IMR-90 (cell line): ENCODE results near the gene CENPP. TPM values are rescaled to one million over a fixed set of nuclear protein-coding genes. Genes with fewer than 3 reads are reported as not detected.

ENCODE experiments used
- ATAC-seq: fragments of 200-7000 bp; cut with Tn5 transposase; 2 replicates; pipeline ENCODE4 v1.9.1; 2020; ENCODE audit warnings: low read depth, mild to moderate bottlenecking, moderate library complexity
- BruUV-seq: library from RNA; stranded (reverse); fragments of 400-500 nt; replicated peaks from 2 replicates; lab custom pipeline; 2021; lab: Mats Ljungman, UMichigan
- CTCF ChIA-PET: fragments of 300-600 bp; formaldehyde crosslinking; extraction: SDS; loops from one replicate; lab custom pipeline; 2021; ENCODE audit warnings: antibody characterized with exemption; lab: Yijun Ruan, JAX
- POLR2A ChIA-PET: fragments of 300-600 bp; sonication (Branson Sonifier 250); formaldehyde crosslinking; loops from one replicate; lab custom pipeline; 2022; ENCODE audit warnings: antibody characterized with exemption; ENCODE audit not compliant: unreplicated experiment; lab: Charles Lee
- DNase-seq: peaks from one replicate; pipeline ENCODE4 v3.0.0; 2013
- H2AFZ ChIP-seq: replicated peaks from 2 replicates; pipeline ENCODE3; 2013; ENCODE audit warnings: low read length, mild to moderate bottlenecking; ENCODE audit not compliant: poor library complexity
- H2AK5ac ChIP-seq: 2 replicates; pipeline ENCODE4 v1.6.1; 2013; ENCODE audit warnings: low read depth, low read length, inconsistent platforms
- H2AK9ac ChIP-seq: replicated peaks from 2 replicates; pipeline ENCODE3; 2013; ENCODE audit warnings: mild to moderate bottlenecking, low read depth, low read length, moderate library complexity; ENCODE audit not compliant: poor library complexity
- H2BK120ac ChIP-seq: 2 replicates; pipeline ENCODE4 v1.6.1; 2013; ENCODE audit warnings: low read depth, low read length, inconsistent platforms
- H2BK15ac ChIP-seq: 3 replicates; pipeline ENCODE4 v1.6.1; 2013; ENCODE audit warnings: low read depth, low read length, inconsistent platforms
- H2BK20ac ChIP-seq: 2 replicates; pipeline ENCODE4 v1.6.1; 2013; ENCODE audit warnings: low read depth, mild to moderate bottlenecking, inconsistent platforms, low read length, moderate library complexity
- H2BK5ac ChIP-seq: 2 replicates; pipeline ENCODE4 v1.6.1; 2013; ENCODE audit warnings: mild to moderate bottlenecking, low read depth, low read length, inconsistent platforms; ENCODE audit not compliant: poor library complexity, severe bottlenecking
- H3K14ac ChIP-seq: replicated peaks from 2 replicates; pipeline ENCODE4 v1.6.1; 2013; ENCODE audit warnings: low read depth, low read length, inconsistent platforms
- H3K18ac ChIP-seq: 2 replicates; pipeline ENCODE4 v1.6.1; 2013; ENCODE audit warnings: low read depth, low read length, control low read depth
- H3K23ac ChIP-seq: 2 replicates; pipeline ENCODE4 v1.6.1; 2013; ENCODE audit warnings: low read depth, low read length, inconsistent platforms
- H3K27ac ChIP-seq: 2 replicates; pipeline ENCODE4 v1.5.1; 2013; ENCODE audit warnings: mild to moderate bottlenecking, control low read depth, low read length; ENCODE audit not compliant: insufficient read depth
- H3K27me3 ChIP-seq: 2 replicates; pipeline ENCODE4 v1.6.1; 2013; ENCODE audit warnings: low read length; ENCODE audit not compliant: control insufficient read depth, insufficient read depth
- H3K36me3 ChIP-seq: 2 replicates; pipeline ENCODE4 v1.6.1; 2013; ENCODE audit warnings: low read length, mixed read lengths; ENCODE audit not compliant: control insufficient read depth, insufficient read depth
- H3K4ac ChIP-seq: 2 replicates; pipeline ENCODE4 v1.6.1; 2013; ENCODE audit warnings: low read depth, low read length, inconsistent platforms
- H3K4me1 ChIP-seq: 2 replicates; pipeline ENCODE4 v1.6.1; 2013; ENCODE audit warnings: low read length, mixed read lengths; ENCODE audit not compliant: control insufficient read depth, insufficient read depth
- H3K4me2 ChIP-seq: 2 replicates; pipeline ENCODE4 v1.6.1; 2013; ENCODE audit warnings: low read depth, mild to moderate bottlenecking, control low read depth, low read length, moderate library complexity
- H3K4me3 ChIP-seq: 2 replicates; pipeline ENCODE4 v1.5.1; 2013; ENCODE audit warnings: low read depth, mild to moderate bottlenecking, control low read depth, low read length, moderate library complexity; ENCODE audit not compliant: insufficient read depth
- H3K56ac ChIP-seq: 2 replicates; pipeline ENCODE4 v1.6.1; 2013; ENCODE audit warnings: low read length, inconsistent platforms; ENCODE audit not compliant: insufficient read depth; ENCODE audit errors: extremely low read depth
- H3K79me1 ChIP-seq, 2 experiments: 2 replicates each; pipeline ENCODE4 v1.6.1; 2013; ENCODE audit warnings: low read length in 2 of 2, inconsistent platforms in 1 of 2, low read depth in 1 of 2
- H3K9ac ChIP-seq: 2 replicates; pipeline ENCODE4 v1.6.1; 2013; ENCODE audit warnings: low read depth, low read length, control low read depth
- H3K9me1 ChIP-seq: 2 replicates; pipeline ENCODE4 v1.6.1; 2013; ENCODE audit warnings: low read length, inconsistent platforms; ENCODE audit not compliant: insufficient read depth
- H3K9me3 ChIP-seq: 2 replicates; pipeline ENCODE4 v1.6.1; 2013; ENCODE audit warnings: low read length; ENCODE audit not compliant: control insufficient read depth, insufficient read depth
- H4K20me1 ChIP-seq: 2 replicates; pipeline ENCODE4 v1.6.1; 2013; ENCODE audit warnings: low read length, inconsistent platforms; ENCODE audit not compliant: insufficient read depth
- H4K5ac ChIP-seq: 2 replicates; pipeline ENCODE4 v1.6.1; 2013; ENCODE audit warnings: mild to moderate bottlenecking, low read depth, low read length, control low read depth
- H4K8ac ChIP-seq, 2 experiments: 2 replicates each; pipeline ENCODE4 v1.6.1; 2013; ENCODE audit warnings: low read depth in 2 of 2, low read length in 2 of 2, control low read depth in 1 of 2, inconsistent platforms in 1 of 2
- H4K91ac ChIP-seq: 2 replicates; pipeline ENCODE4 v1.6.1; 2013; ENCODE audit warnings: low read depth, low read length, inconsistent platforms; ENCODE audit not compliant: insufficient read depth
- MAFK ChIP-seq: IDR thresholded peaks from 2 replicates; pipeline ENCODE4 v1.6.1; 2012; ENCODE audit warnings: low read depth, low read length, improper control_type of control experiment
- MAZ ChIP-seq: IDR thresholded peaks from 2 replicates; pipeline ENCODE4 v1.6.1; 2012; ENCODE audit warnings: low read depth, mild to moderate bottlenecking, low read length, improper control_type of control experiment, moderate library complexity, borderline replicate concordance
- SMC3 ChIP-seq: fragments of 150-350 bp; IDR thresholded peaks from 2 replicates; pipeline ENCODE4 v1.6.1; 2016; ENCODE audit warnings: low read depth, mild to moderate bottlenecking, antibody characterized with exemption, low read length, moderate library complexity
- WGBS, 2 experiments: methylation state at CpG; one replicate each; pipeline versions ENCODE4 v1.1.5 to v1.1.7; 2013; ENCODE audit warnings: missing lambda C conversion rate in 2 of 2; ENCODE audit not compliant: insufficient read length in 1 of 2; ENCODE audit errors: extremely low coverage in 2 of 2; 5-methylcytosine and 5-hydroxymethylcytosine counted together
- dilution Hi-C: fragments of 300-500 bp; cut with HindIII; formaldehyde crosslinking; loops from one replicate; pipeline ENCODE4 v1.14.3; 2018; ENCODE audit warnings: low sequenced_read_pairs; ENCODE audit not compliant: unreplicated experiment
- in situ Hi-C: fragments of 300-500 bp; cut with MboI; formaldehyde crosslinking; loops from 3 replicates; pipeline ENCODE4 v1.14.3; 2019; ENCODE audit warnings: low sequenced_read_pairs, inconsistent platforms, mixed read lengths
- intact Hi-C: fragments of 100-400 bp; cut with micrococcal nuclease; formaldehyde crosslinking; loops from 2 replicates; pipeline ENCODE4 v1.10.0; 2022
- polyA plus RNA-seq, 3 experiments: library from polyadenylated mRNA; depleted of rRNA; stranded (reverse); fragments of >200 nt; gene quantifications; 2 replicates each; pipeline ENCODE4 v1.2.3, GENCODE V29; 2012; ENCODE audit warnings: low replicate concordance in 1 of 3
- total RNA-seq: library from RNA; depleted of rRNA; stranded (reverse); fragments of >200 nt; gene quantifications from 2 replicates; pipeline ENCODE4 v1.2.3, GENCODE V29; 2012

Gene CENPP
- total and polyA plus RNA-seq, 2 of the 4 experiments (the other 2 are of a cell fraction), result 1.4 to 2.0 TPM

GRCh38 chr9:92607773-92608172 lies 282.0 kb downstream of the CENPP start:
- no peak for TF ChIP-seq MAZ
- TF ChIP-seq SMC3, result no peak
- peak; percentile 72 for TF ChIP-seq MAFK
- intact Hi-C loops (no loop called here), in situ Hi-C loops (no loop called here), dilution Hi-C loops (no loop called here)
- H2BK120ac ChIP-seq, result no peak overlapping the region
- 0 out of 2 replicates have a peak overlapping the region, but pooled peaks have one; percentile 37 for H4K5ac ChIP-seq
- no peak overlapping the region for H3K14ac ChIP-seq
- peak; percentile 59 for ATAC-seq
- no peak overlapping the region for H3K4ac ChIP-seq
- H3K4me1 ChIP-seq, result peaks cover 3% of the 10 kb centered on the region
- H3K79me1 ChIP-seq, result no peaks in the 10 kb centered on the region
- no peak overlapping the region for H3K18ac ChIP-seq
- no peak overlapping the region for H2BK15ac ChIP-seq
- H3K36me3 ChIP-seq, result peaks cover 9% of the 10 kb centered on the region
- H3K23ac ChIP-seq, result no peak overlapping the region; the same call in 1 of the 2 replicates
- no peak overlapping the region for H2AK9ac ChIP-seq
- CTCF ChIA-PET, result interaction anchor here (0.9 kb wide), 1 partner anchor 248 kb away, joined by 3 read pairs; no protein-coding TSS in a partner anchor
- peak overlapping the region; percentile 41; the same call in 1 of the 2 replicates for H3K4me2 ChIP-seq
- H3K4me3 ChIP-seq, result no peak overlapping the region
- H3K9me3 ChIP-seq, result no peaks in the 10 kb centered on the region; the same call in 1 of the 2 replicates
- WGBS, 2 experiments, result no CpG with 5 or more reads among the region's 4 CpGs
- H2AFZ ChIP-seq, result peak overlapping the region; percentile 55
- peaks cover 7% of the 10 kb centered on the region for H3K9me1 ChIP-seq
- no peak overlapping the region for H3K27ac ChIP-seq
- POLR2A ChIA-PET, result no interaction called here
- H2AK5ac ChIP-seq, result no peak overlapping the region
- peak; percentile 89 for DNase-seq
- H3K9ac ChIP-seq, result no peak overlapping the region
- no peak overlapping the region for H4K91ac ChIP-seq
- H2BK20ac ChIP-seq, result no peak overlapping the region
- H2BK5ac ChIP-seq, result no peak overlapping the region
- H3K27me3 ChIP-seq, result no peaks in the 10 kb centered on the region
- no peak overlapping the region for H3K56ac ChIP-seq
- BruUV-seq, result no TSS peak
- no peaks in the 10 kb centered on the region for H4K20me1 ChIP-seq
- 0 out of 4 replicates have a peak overlapping the region, but pooled peaks of 1 of the 2 experiments have one; percentile 11 for H4K8ac ChIP-seq
